HG02885 (cell line): Measurements from ENCODE around the gene MAB21L2.
"Not testable (repeated sequence)": the region's sequence is repeated elsewhere in the genome, so short reads cannot be mapped to it uniquely, and the experiment has no call there.

ENCODE experiments used
- ATAC-seq: cut with Tn5 transposase; IDR thresholded peaks from one replicate; pipeline ENCODE4 v1.9.1; 2021; ENCODE audit warnings: mild to moderate bottlenecking; ENCODE audit not compliant: unreplicated experiment, poor library complexity

Gene MAB21L2

GRCh38 chr4:150582146-150582872, at the start of gene MAB21L2:
Gene MAB21L2, plus strand, starts transcription at chr4:150582151. Its CDS starts 879 bp downstream, at chr4:150583030.
- ATAC-seq: no peak

DNA sequence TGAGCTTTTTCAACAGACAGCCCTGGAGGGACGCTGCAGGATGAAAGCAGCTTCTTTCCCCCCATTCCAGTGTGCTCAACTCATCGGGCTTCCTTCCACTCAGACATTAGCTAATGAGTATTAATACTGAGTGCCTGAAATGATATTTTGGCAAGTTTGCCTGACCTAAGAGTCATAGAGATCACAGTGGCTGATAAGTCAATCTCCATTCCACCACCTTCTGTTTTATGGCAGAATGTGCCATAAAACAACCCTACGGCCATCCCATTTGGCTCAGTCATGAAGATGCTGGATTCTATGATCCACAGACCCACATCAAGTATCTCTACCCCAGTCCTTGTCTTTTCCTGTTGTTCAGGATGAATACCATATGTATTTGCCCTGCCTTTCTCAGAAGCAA, 48.3 kb upstream of the MAB21L2 start:
- no peak for ATAC-seq

- ATAC-seq: no peak
Measured at GRCh38 chr4:150534818-150535217, 47.1 kb upstream of the MAB21L2 start.

DNA sequence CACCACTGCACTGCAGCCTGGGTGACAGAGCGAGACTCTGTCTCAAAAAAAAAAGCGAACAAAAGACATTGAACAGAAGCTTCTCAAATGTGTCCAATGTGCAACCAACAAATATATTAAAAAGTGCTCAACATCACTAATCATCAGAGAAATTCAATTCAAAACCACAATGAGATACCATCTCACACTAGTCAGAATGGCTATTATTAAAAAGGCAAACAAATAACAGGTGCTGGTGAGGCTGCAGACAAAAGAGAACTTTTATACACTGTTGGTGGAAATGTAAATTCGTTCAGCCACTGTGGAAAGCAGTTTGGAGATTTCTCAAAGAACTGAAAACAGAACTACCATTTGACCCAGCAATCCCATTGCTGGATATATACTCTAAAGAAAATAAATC, 44.0 kb upstream of the MAB21L2 start:
- ATAC-seq: not testable (repeated sequence)

- no peak for ATAC-seq
Measured at GRCh38 chr4:150540536-150540935, 41.4 kb upstream of the MAB21L2 start.

DNA sequence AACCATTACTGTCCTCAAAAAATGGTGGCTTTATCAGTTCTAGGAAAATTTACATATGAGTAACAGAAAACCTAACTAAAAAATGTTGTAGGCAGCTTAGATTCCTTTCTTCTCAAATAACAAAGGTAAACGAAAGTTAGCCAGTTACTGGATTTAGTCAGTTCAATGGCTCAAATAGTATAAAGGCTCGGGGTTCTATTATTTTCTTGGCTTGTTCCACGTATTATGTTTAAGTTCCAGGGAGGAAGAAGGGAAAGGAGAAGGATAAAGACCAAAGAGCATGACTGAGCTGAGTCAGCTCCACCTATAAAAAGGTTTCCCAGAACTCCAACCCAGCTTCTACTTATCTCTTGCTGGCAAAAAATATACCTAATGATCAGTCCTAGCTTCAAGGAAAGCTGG, 41.0 kb upstream of the MAB21L2 start:
- no peak for ATAC-seq

- no peak for ATAC-seq
Measured at GRCh38 chr4:150541681-150542080, 40.3 kb upstream of the MAB21L2 start.

- no peak for ATAC-seq
Measured at GRCh38 chr4:150543042-150543441, 38.9 kb upstream of the MAB21L2 start.

GRCh38 chr4:150546286-150546685, 35.7 kb upstream of the MAB21L2 start:
- no peak for ATAC-seq

DNA sequence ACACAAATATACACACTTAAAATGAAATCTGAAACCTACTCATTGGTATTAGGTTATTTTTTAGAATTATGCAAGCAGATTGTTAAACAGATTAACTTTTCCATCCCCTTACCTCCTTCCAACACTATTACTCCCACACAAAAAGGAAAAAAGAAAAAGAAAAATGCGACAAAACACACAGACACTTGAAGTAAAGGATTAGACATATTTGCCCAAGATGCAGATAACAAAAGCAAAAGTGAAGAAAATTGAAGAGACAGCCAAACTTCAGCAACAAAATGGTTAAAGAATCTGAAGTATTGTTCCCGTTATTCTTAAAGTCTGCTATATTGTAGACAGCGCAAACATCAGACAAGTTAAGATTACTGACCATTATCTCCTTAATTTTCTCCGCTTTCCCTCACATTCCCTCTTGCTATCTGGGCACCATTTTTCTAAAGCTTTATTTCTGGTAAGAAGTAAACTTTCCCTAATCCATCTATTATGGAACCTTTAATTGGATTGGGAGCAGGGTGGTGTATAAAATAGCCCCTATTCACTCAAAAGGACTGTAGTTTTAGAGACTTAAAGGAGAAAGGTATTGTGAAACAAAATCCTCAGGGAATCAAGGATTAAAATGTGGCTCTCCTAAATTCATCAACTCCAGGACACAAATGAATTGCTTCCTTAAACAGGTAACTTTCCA, 34.7 kb upstream of the MAB21L2 start:
- ATAC-seq: no peak

- ATAC-seq: not testable (repeated sequence)
Measured at GRCh38 chr4:150557811-150558210, 24.1 kb upstream of the MAB21L2 start.

- ATAC-seq: no peak
Measured at GRCh38 chr4:150561143-150561737, 20.7 kb upstream of the MAB21L2 start.

GRCh38 chr4:150562250-150562649, 19.7 kb upstream of the MAB21L2 start:
- no peak for ATAC-seq

- ATAC-seq: no peak
Measured at GRCh38 chr4:150562751-150563150, 19.2 kb upstream of the MAB21L2 start.

GRCh38 chr4:150564967-150565366, 17.0 kb upstream of the MAB21L2 start:
- not testable (repeated sequence) for ATAC-seq

DNA sequence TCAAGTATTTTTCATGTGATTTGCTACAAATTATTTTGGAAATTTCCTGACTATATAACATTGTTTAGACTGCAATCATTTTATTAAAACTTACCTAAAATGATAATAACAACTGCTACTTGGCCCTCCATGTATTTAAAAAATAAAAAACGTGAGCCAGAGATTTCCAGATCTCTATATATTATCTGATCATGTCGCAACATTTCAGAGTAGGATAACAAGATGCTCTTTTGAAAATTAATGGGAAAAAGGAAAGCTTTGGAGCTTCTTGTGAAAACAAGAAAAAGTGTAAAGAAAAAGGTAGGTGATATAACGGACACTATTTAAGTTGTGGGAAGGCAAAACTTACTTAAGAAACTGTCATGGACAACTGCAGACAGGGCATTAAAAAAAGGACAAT, 14.9 kb upstream of the MAB21L2 start:
- no peak for ATAC-seq

GRCh38 chr4:150569384-150569987, 12.5 kb upstream of the MAB21L2 start:
- no peak for ATAC-seq

GRCh38 chr4:150569998-150570535, 11.9 kb upstream of the MAB21L2 start:
- ATAC-seq: no peak

- no peak for ATAC-seq
Measured at GRCh38 chr4:150570862-150571261, 11.1 kb upstream of the MAB21L2 start.

DNA sequence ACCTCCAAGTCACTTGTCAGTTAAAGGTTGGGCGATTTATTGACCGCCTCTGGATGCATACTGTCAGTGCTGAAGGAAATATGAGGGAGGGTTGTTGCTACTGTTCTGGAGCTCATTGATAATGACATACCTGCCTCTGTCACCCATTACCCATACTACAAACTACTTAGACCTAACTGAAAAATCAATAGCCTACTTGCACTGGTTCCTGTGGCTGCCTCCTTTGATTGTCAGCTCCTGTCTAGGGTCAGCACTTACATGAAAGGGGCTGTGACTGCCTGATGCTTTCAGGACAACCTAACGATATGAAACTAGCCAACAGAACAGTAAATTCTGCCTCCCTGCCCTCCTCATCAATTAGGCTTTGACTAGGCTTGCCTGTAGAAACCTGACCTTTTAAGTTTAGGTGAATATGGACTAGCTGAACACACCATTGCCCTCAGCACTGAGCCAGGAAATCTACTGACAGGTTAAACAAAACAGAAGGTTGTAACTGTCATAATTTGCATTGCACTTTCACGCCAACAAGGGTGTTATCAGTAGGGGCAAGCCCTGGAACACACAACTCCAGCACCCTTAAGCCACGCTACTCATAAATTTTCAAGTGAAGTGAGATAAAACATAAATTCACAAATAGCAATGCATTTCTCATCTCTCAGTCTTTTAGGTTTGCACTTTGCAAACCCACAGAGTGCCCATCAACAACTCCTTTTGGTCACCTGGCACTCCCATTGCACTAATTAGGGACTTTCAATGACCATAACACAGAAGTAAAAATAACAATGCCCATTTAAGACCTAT, 9.0 kb upstream of the MAB21L2 start:
- no peak for ATAC-seq
